Skin epidermis (tissue), 12 donors: Measurements from ENCODE around the gene ANKRD33B.
"Not testable (repeated sequence)": the region's sequence is repeated elsewhere in the genome, so short reads cannot be mapped to it uniquely, and the experiment has no call there.

Source experiments
- H3K27ac ChIP-seq, 21 experiments: fragments of 200-600 bp; sonication (generic) in 11 of 21; one replicate each; pipeline ENCODE4 v1.5.0; 2020; ENCODE audit warnings: mild to moderate bottlenecking in 3 of 21, inconsistent platforms in 2 of 21, moderate library complexity in 2 of 21
- H3K4me3 ChIP-seq, 7 experiments: fragments of 200-600 bp; sonication (generic) in 2 of 7; one replicate each; pipeline ENCODE4 v1.5.0; 2020; ENCODE audit warnings: inconsistent platforms in 2 of 7, mild to moderate bottlenecking in 2 of 7, moderate library complexity in 1 of 7

Gene ANKRD33B

DNA sequence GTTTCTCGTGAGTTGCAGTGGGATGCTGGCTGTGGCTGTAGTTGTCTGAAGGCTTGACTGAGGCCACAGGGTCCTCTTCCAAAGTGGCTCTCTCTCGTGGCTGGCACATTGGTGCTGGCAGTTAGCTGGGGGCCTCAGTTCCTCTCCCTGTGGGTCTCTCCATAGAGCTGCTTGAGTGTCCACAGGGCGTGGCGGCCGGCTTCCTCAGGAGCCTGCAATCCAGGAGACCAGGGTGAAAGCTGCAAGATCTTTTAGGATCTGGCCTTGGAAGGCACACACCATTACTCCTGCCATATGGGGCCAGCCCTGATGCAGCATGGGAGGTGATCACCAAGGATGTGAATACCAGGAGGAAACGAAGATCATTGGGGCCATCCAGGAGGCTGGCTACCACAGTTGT lies 41.1 kb downstream of the ANKRD33B start:
- H3K27ac ChIP-seq, result no peak overlapping the region
- H3K4me3 ChIP-seq, result no peak overlapping the region

DNA sequence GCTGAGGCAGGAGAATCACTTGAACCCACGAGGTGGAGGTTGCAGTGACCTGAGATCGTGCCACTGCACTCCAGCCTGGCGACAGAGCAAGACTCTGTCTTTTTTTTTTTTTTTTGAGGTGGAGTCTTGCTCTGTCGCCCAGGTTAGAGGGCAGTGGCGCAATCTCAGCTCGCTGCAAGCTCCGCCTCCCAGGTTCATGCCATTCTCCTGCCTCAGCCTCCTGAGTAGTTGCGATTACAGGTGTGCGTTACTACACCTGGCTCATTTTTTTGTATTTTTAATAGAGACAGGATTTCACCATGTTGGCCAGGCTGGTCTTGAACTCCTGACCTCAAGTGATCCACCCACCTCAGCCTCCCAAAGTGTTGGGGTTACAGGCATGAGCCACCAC lies 42.8 kb downstream of the ANKRD33B start:
- H3K4me3 ChIP-seq, result not testable (repeated sequence)
- peak overlapping the region in 1 of 21 experiments; percentile 21 for H3K27ac ChIP-seq

DNA sequence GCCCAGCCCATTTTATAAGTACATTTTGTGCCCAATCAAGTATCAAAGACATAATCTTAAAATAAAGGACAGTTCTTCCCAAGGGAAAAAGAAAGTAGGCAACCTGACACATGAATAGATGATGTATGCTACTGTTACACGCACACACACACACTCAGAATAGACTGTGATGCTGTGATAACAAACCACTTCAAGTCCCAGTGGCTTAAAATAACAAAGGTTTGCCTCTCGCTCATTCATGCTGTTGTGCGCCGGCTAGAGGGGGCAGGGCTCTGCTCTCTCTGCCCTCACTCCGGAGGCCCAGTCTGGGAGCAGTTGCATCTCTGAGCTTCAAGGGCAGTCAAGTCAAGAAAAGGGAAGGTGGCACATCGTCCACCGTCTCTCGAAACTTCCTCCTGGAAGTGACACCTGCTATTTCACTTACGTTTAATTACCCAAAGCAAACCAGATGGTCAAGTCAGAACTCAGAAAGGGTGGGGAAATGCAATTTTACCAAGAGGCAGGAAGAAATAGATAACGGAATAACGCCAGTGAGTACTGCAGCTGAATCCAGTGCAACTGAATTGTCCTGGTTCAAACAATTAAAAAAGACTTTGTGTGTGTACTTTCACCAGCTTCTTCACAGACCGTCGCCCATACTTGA lies 43.3 kb downstream of the ANKRD33B start:
- Histone ChIP-seq H3K4me3 (no peak overlapping the region), H3K27ac (peak overlapping the region in 6 of 21 experiments; percentile 13 to 56 (median 24))

DNA sequence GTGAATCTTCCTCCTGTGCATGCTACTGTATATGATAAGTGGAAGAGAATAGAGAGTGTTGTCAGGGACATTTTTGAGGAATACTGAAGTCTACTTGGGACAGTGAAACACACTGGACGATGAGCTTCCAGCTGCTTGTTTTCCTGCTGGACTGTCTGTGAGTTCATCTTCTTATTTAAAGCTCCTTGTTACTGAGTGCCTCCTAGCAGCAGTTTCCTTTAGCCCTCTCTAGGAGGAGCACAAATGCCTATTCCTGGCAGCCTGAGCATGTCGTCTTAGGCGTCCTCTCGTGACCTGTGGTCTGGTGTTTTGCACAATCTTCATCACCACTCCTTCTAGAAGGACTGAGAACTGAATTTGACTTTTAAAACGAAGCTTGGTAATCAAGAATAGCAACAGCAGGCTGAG lies 43.8 kb downstream of the ANKRD33B start:
- H3K27ac ChIP-seq, result peak overlapping the region in 7 of 21 experiments; percentile 13 to 60 (median 31)
- H3K4me3 ChIP-seq, result no peak overlapping the region

DNA sequence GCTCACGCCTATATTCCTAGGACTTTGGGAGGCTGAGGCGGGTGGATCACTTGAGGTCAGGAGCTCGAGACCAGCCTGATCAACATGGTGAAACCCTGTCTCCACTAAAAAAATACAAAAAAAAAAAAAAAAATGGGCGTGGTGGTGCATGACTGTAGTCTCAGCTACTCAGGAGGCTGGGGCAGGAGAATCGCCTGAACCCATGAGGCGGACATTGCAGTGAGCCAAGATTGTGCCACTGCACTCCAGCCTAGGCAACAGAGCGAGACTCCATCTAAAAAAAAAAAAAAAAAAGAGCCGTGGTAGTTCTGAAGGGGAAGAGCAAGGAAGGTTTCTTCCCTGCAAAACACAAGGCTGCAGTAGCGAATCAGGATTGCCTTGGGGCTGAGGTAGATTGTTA lies 44.2 kb downstream of the ANKRD33B start:
- not testable (repeated sequence) for H3K4me3 ChIP-seq
- H3K27ac ChIP-seq, result peak overlapping the region in 3 of 21 experiments; percentile 31 to 60 (median 56)

DNA sequence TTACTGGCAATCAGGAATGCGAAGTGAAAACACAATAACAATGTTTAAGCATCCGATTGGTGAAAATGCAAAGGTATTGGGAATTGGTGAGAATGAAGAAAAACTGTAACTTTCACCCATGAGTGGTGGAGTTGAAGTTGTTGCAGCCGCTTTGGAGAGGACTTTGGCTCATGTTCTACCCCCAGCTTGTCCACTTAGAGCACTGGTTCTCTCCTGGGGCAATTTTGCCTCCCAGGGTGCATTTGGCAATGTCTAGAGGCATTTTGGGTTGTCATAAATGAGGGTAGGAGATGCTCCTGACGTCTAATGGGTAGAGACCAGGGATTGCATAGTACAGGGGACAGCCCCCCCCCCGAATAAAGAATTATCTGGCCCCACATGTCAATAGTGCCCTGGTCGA lies 46.2 kb downstream of the ANKRD33B start:
- no peak overlapping the region for H3K27ac ChIP-seq
- no peak overlapping the region for H3K4me3 ChIP-seq

DNA sequence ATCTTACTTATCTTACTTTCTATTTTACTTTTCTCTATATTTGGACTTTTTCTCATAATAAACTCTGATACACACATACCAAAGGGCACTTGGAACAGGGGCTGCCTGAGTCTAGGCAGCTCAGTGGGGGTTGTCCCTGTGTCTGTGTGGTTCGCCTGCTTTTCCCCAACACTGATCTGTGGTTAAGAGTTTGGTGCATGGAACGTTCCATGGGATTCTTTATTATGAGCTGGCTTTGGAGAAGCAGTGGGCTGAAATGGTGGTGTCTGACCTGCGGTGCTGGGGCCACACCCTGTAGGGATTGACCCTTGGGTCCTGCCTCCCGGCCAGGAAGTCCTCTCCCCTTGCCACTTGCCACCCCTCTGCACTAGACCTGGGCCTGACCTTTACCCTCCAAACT lies 47.4 kb downstream of the ANKRD33B start:
- H3K27ac ChIP-seq, result no peak overlapping the region
- H3K4me3 ChIP-seq, result no peak overlapping the region

DNA sequence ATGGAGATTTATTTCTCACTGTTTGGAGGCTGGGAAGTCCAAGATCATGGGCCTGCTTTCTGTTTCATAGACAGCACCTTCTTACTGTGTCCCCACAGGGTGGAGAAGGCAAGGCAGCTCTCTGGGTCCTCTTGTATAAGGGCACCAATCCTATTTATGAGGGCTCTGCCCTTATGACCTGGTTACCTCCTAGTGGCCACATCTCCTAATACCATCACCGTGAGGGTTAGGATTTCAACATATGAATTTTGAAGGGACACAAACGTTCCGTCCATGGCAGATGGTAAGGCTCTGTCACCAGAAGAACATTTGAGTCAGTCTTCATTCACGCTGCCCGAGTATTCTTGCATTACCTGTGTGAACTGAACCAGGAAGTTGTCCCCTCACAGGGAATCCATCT lies 48.4 kb downstream of the ANKRD33B start:
- Histone ChIP-seq H3K4me3 (no peak overlapping the region), H3K27ac (no peak overlapping the region)

DNA sequence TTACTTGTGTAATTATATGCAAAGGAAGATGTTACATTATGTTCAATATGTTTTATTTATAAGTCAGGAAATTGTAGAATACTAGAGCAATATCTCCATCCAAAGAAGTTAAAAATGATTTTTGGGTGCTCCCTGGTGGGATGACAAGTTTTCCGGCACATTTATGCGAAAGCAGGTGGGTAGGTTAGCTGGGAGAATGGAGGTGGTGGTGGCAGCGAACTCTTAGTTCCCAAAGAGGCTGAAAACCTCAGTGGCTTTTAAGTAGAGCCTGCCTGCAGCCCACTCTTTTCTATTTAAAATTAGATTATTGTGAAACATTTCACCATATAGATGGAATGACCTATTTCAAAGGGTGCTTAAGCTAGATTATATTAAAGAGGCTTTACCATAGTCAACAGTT lies 51.8 kb downstream of the ANKRD33B start:
- no peak overlapping the region for H3K27ac ChIP-seq

DNA sequence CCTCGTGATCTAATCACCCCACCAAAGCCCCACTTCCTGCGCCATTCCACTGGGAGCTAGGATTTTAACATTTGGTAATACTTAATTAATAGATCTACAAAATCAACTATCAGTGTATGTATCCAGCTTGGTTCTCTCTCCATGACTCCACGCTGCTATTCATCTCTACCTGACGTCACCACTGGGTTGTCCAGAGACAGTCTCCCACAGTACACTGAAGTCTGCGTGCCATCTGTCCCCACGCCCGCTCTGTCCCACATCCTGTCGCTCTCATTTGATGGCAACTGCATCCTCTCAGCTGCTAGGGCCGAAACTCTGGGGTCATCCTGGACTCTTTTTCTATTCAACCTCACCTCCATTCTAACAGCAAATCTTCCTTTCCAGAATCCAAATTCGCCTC lies 53.2 kb downstream of the ANKRD33B start:
- Histone ChIP-seq H3K27ac (no peak overlapping the region), H3K4me3 (no peak overlapping the region)

More for the DNA sequence above, 51.8 kb downstream of the ANKRD33B start:
- H3K4me3 ChIP-seq, result no peak overlapping the region

DNA sequence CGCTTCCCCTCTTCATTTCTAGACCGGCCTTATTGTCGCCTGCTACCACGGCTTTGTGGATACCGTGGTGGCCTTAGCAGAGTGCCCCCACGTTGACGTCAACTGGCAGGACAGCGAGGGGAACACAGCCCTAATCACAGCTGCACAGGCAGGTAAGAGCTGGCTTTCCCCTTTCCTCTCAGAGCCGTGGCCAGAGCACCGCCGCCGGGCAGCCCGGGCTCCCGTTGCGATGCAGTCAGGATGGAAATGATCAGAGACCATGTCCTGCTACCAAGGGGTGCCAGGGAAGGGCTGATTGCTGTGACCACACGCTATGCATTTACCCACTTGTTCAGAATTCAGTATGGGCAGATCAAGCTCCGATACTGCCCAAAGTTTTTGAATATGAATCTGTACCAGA lies 54.4 kb downstream of the ANKRD33B start:
- Histone ChIP-seq H3K4me3 (no peak overlapping the region), H3K27ac (no peak overlapping the region)

DNA sequence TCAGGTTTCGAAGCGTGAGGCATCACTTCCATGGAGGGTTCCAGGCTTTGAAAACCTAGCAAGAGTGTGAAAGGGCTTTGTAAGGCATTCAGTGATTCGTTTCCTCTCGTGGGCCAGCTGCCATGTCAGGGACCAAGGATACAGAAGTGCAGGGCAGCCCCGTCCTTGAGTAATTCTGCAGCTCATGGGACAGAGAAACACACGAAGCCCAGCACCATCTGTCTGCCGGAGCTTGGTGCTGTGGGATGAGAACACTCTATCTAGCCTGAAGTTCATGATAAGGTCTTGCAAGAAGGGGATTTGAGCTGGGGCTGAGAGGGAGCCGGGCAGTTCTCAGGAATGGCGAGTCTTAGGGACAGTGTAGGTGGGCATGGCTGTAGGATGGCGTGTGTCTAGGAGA lies 55.8 kb downstream of the ANKRD33B start:
- Histone ChIP-seq H3K4me3 (no peak overlapping the region), H3K27ac (no peak overlapping the region)

DNA sequence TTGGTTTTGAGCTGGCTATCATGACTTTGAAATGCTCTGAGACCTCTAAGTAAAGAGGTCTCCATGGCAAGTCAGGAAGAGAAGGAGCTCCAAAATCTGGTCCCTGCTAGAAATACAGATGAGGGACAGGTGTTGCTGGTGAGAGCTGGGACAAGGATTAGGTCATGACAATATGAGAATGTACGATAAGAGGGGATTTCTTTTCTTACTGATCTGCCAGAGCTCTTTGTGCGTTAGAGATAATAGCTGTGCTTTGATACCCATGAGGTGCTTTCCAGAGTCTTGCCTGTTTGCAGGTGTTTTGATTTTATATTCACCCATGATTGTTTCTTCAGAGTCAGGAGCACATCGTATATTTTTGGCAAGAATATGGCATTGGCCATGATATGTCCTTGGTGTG lies 56.5 kb downstream of the ANKRD33B start:
- Histone ChIP-seq H3K27ac (no peak overlapping the region), H3K4me3 (no peak overlapping the region)

DNA sequence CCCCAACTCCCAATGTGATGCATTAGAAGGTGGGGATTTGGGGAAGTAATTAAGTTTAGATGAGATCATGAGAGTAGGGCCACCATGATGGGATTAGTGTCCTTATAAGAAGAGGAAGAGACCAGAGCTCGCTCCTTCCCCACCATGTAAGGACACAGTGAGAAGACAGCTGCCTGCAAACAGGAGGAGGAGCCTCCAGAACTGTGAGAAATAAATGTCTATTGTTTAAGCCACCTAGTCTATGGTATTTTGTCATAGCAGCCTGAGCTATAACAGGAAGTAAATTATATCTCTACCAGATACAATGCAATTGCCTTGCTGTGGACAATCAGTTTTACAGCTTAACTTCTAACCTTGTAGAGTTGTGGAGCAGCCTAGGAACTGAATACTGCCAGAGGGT lies 58.0 kb downstream of the ANKRD33B start:
- Histone ChIP-seq H3K4me3 (no peak overlapping the region), H3K27ac (no peak overlapping the region)

DNA sequence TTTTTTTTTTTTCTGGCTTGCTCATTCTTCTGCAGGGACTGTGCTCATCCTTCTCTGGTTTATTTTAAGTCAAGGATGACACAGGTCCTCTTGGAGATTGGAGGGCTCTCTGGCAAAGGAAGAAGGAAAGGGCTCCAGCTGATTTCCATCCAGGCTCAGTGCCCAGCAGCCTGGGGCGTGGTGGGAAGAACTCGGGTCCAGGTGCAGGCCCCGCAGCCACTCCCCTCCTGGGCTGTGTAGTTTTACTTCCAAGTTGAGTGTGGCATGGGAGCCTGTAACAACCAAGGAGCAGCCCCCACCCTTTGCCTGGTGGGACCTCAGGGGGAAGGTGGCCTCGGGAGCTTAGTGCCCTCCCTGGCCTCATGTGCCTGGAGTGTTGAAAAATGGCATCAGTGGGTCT lies 58.9 kb downstream of the ANKRD33B start:
- Histone ChIP-seq H3K4me3 (no peak overlapping the region), H3K27ac (no peak overlapping the region)

DNA sequence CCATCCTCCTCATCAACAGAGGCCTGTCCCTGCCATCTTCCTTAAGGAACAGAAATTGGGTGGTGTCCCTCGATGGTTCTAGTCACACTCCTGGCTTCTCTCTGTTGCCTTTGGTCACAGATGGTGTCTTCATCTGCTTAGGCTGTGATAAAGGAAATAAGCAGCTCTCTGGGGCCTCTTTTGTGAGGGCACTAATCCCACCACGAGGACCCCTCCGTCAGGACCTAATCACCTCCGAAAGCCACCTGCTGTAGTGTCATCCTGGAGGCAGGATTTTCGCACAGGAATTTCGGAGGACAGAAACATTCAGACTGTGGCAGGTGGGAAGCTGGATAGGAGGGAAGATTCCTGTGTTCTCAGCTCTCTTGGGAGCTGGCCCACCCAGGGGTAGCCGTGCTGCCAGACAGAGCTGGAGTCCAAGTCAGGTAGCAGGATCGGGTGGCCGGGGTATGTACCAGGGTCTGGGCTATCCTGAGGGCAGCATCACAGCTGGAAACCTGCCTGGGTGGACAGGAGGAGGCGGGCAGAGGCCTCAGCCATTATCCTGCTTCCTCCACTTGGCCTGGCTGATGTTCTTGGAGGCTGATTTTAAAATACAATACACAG lies 59.5 kb downstream of the ANKRD33B start:
- H3K27ac ChIP-seq, result no peak overlapping the region
- H3K4me3 ChIP-seq, result no peak overlapping the region

DNA sequence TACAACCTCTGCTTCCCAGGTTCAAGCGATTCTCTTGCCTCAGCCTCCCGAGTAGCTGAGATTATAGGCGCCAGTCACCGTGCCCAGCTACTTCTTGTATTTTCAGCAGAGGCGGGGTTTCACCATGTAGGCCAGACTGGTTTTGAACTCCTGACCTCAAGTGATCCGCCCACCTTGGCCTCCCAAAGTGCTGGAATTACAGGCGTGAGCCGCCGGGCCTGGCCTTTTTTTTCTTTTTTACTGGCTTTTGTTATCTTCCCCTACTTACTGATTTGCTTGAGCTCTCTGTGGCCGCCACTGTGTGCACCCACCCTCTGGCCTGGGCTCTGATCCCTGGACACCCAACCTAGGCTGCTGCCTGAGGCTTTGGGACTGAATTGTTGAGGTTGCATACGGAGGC lies 60.3 kb downstream of the ANKRD33B start:
- no peak overlapping the region for H3K27ac ChIP-seq
- H3K4me3 ChIP-seq, result no peak overlapping the region

DNA sequence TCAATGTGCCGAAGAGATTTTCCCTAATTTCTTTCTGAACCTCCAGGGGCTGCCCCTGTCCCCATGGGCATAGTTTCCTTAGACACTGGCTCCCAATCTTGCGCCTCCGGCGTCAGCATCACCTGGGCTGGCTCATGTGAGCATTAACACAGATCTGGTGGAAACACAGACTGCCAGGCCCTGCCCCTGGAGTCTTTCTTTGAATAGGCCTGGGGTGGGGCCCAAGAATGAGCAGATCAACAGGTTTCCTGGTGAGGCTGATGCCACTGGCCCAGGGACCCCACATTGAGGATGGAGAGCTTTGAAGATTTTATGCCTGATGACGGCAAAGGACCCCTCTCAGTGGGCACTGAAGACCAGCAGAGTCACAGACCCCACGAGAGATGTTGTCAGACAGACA lies 60.8 kb downstream of the ANKRD33B start:
- no peak overlapping the region for H3K27ac ChIP-seq
- no peak overlapping the region for H3K4me3 ChIP-seq

DNA sequence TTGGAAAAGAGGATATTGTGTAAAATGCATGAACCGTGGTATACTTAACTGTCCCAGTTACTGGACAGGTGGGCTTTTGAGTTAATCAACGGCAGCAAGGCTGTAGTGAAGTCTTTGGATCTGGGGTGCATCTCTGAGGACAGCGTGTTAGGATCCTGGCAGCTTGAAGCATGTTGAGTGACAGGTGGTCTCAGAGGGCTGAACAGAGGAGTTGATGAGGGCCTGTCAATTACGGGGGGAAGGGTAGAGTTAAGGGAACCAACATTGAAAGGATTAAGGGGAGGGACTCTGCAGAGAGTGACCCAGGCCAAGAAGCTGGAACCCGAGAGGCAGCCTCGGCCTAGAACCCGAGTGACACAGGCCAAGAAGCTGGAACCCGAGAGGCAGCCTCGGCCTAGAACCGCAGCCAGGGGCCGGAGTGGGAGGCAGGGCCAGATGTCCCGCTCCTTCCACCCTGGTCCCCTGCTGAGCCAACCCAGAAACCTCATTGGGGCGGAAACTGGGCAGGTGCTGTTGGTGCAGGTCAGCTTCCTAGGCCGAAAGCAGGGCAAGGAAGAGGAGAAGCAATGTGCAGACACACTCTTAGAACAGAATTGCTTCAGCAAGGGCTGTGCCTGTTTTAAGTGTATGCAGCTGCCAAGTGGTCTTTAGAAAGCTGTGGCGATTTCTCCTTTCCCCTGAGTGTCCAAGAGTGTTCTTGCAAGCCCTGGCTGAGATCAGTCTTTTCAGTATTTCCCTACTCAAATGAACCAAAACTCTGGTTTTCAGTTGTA lies 62.0 kb downstream of the ANKRD33B start:
- Histone ChIP-seq H3K4me3 (no peak overlapping the region), H3K27ac (no peak overlapping the region)

DNA sequence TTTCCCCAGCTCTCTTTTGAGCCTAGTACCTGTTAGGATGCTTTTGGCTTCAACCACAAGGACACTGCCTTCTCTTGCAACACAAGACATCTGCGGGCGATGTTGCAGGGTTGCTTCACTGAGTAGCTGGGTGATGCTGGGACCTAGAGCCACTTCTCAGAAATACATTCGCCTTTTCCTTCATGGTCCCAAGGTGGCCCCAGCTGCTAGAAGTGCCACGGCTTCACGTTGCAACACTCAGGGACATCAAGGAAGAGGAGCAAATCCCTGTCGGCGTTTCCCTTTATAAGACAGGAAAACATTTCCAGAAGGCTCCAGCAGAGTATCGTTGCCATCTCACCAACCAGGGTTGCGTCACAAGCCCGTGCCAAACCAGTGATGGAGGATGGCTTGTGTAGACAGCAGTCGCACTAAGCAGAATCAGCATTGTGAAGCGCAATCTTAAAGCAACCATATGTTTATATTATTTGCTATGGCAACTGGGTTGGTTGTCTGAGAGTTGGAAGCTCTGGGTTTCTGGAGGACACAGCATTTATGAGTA lies 62.7 kb downstream of the ANKRD33B start:
- no peak overlapping the region for H3K4me3 ChIP-seq
- no peak overlapping the region for H3K27ac ChIP-seq

DNA sequence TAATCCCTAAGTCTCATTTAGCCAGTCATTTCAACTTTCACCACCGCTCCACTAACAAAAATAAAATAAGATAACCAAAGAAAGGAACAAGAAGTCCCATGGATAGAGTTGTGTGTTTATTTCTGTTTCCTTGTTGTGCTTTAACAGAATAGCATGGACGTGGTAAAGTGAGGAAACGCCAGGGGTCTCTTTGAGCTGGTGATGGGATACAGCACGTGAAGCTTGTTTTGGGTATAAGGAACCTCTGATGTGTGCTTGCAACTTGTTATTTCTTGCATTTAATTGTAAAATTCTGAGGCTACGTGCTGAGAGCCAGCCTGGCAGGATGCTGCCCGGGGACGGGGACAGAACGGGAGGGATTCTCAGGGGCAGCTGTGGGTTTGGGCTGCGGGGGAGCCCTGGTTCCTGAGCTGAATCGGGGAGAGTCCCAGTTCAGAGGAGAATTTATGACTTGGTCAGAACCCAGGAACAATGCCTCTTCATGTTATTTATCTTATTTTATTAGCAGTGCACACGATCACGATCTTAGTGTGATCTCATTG lies 63.4 kb downstream of the ANKRD33B start:
- Histone ChIP-seq H3K4me3 (peak overlapping the region in 6 of 7 experiments; percentile 0 to 26 (median 12)), H3K27ac (peak overlapping the region in 7 of 21 experiments; percentile 10 to 55 (median 36))
